Activated T-cell treated with anti-CD3 and anti-CD28 coated beads for 48 hours (primary cell): ENCODE data around the gene CASKIN2.
A peak's percentile ranks its signal among the peaks of the same experiment; 100 is the strongest.
"Not testable (repeated sequence)": the region's sequence is repeated elsewhere in the genome, so short reads cannot be mapped to it uniquely, and the experiment has no call there.

Experiments used
- DNase-seq: peaks from one replicate; pipeline ENCODE4 v3.0.0-alpha.2; 2020; ENCODE audit warnings: low read depth

Gene CASKIN2

DNA sequence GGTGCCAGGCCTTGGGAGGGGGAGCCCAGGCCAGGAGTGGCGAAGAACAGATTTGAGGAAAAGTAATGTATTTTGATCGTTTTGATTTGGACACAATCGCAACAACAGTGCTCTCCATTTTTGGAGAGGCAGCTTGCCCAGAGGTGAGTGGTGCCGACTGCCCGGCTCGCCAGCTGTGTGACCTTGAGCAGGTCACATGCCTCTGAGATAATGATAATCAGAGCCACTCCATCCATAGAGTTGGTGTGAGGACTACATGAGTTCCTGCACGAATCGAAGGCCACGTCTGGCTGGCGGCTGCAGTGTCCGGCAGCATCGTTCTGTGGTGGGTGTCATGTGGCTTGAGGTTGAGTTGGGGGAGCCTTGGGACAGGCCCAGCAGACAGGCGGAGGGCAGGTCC, 30.8 kb upstream of the CASKIN2 start:
- DNase-seq, result no peak

DNA sequence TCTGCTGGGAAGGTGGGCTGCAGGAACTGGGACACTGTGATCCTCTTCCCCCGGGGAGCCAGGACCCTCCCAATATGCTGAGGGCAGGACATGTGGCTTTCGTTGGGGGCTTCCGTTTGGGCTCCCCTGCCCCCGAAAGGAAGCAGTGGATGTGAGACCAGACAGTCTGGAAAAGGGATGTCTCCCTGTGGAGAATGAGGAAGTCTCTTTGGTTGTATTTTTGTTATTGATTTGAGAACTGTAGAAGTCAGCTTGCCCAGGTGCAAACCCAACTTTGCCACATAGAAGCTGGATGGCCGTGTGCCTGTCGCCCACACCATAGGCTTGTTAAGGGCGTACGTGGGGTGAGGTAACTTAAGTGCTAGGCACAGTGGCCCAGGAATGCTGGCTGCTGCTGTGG, 28.9 kb upstream of the CASKIN2 start:
- DNase-seq, result no peak

DNA sequence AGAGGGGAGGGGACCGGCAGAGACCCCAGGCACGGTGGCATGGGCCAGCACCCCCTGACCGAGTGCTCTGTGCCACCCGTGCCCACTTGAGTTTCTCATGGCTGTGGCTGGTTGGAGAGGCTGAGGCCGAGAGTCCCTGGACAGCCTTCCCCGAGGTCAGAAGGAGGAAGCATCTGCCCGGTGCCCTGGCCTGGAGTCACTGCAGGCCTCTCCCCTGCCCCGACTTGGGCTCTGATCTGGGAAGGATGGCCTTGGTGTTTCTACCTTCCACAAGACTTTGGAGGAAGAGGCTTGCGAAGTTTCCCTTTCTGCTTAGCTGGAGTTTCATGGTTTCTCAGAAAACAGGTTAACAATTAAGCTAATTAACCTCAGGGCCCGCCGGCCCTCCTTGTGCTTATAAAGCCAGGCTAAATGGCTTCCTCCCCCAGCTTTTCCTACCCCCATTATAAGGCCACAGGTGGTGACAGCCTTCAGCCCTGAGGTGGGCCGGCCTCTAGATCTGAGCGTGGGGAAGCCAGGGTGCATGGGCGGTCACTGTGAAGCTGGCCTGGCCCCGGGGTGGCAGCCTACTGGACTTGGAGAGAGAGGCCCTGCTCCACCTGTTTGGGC, 27.5 kb upstream of the CASKIN2 start:
- DNase-seq, result no peak

DNA sequence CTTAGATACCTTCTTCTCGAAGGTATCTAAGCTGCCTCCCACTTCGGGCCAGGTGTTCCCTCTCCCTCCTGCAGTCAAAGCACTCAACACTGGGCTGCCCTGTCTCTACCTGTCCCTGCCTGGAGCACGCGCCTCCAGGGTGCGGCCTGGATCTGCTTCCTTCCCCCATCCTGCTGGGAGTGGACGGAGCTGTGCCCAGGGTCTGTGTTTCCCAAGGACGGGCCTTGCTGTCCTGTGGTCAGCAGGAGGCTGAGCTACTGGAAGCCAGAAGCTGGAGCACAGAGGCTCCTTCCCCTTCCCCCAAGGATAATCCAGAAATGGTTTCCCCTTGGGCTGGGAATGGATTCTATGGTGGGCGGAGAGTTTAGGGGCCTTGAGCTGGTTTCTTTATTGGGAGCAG, 26.9 kb upstream of the CASKIN2 start:
- DNase-seq, result no peak

DNA sequence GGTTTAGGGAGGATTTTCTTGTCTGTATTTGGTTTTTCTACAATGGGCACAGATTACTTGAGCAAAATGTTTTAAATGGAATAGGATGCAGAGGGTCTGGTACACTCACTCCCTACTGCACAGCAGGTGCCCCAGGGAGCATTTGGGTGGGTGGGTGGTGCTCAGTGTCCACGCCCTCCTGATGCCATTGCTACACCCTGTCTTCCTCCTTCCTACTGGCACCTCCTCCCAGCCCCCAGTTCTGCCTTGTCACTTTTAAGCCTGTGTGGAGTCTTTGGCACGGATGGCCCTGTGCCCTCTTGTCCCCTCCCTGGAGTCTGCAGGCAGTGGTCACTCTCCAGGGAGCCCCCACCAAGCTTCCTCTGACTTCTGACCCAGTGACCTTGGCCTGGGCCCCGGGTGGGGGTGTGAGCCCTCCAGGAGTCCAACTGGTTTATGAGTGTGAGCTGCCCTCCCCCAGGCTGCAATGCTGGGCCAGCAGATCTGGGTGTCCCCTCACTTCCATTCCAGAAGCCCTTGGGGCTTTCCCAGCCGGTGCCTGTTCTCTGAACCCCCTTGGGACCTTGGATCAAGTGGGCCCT, 25.7 kb upstream of the CASKIN2 start:
- DNase-seq, result no peak

DNA sequence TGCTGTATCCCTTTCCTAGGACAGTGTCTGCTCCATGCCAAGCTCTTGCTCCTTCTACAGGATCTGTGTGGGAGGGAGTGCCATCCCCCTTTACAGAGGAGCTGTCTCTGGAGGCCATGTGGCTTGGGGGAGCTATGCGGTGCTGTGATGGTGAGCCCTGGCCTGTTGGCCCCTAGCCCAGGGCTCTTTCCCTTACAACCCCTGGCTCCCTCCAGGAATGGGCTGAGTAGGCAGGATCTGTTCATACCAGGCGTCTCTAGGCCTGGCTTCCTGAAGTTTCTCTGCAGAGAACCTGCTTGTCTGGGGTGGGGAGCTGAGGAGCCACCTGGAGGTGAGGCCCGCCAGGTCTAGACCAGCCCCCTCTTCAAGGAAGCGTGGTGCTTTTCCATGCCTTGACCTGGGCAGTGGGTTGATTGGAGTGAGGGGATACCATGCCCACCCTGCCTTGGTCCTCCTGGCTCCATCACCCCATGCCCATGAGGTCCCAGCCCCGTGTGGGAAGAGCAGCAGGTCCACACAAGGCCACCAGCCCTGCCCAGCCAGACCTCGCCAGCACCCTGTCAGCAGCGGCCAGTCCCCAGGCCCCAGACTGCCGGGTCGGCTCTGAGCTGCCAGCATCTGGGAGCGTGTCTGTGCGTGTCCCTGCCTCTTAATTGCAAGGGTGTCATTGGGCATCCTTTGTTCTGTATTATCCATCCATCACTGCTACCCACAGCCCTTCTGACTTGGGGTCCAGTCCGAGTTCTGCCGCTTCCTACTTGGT, 24.8 kb upstream of the CASKIN2 start:
- DNase-seq, result no peak

DNA sequence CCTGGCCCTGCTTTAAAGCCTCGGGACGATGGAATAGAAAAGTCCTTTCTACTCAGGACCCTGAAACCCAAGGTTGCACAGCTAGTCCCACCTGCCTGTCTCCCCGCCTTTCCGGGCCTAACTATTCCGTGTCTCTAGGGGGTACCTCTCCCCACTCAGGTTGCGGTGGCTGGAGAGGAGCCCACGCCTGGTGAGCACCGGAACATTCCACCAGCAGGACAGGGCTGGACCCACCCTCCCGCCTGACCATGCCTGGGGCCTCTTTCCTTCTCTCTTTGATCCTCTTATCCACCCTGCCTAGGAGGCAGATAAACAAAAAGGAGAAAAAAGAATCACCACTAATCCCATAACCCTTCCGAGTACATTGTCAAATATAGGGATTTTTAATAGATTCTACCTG, 21.0 kb upstream of the CASKIN2 start:
- no peak for DNase-seq

DNA sequence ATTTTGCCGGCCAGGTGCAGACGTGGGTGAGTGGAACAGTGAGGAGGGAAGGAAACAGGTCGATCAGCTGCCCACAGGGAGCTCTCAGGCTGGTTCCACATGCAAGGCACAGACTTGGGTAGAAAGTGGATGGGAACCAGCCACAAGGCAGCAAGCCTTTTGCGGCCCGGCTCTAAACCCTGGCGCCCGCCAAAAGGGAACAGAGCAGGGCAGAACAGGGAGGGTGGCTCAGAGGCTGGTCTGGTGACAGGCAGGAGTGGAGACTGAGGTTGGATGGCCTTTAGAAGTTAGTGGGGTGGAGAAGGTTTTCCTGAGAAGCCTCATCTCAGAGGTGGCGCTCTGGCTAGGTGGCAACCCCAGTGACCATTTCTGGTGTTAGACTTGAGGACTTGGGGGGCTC, 20.5 kb upstream of the CASKIN2 start:
- DNase-seq, result no peak

DNA sequence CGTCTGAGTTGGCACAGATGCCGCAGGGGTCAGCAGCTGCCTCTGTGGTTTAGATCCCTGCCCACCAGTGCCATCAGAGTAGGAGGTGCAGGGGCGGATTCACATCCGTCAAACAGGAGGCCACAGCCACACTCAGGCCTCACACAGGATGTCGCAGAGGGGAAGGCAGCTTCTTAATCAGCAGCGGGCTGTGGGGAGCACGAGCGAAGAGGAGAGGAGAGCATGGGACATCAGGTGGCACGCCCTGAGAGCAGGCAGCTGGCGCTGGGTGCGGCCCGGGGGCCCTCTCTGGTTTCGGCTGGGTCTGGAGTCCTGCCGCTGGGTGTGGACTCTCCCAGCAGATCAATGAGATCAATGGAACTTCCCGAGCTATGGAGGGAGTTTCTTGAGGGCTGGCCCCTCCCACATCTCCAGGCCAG, 19.8 kb upstream of the CASKIN2 start:
- peak; percentile 54 for DNase-seq

DNA sequence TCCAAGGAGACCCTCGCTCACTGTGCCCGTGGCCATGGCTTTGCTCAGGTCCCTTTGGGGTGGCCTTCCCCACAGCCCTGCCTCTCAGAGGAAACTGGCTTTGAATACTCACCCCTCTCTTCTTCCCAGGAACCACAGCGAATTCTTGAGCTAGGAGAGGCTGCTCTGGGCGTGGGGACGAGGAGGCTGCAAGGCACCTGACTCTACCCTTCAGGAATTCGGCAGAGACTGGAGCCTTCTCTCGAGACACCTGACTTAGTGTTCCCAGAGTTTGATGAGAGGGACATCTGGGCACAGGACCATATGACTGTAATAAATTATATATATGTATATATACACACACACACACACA, 16.4 kb upstream of the CASKIN2 start:
- DNase-seq, result no peak

DNA sequence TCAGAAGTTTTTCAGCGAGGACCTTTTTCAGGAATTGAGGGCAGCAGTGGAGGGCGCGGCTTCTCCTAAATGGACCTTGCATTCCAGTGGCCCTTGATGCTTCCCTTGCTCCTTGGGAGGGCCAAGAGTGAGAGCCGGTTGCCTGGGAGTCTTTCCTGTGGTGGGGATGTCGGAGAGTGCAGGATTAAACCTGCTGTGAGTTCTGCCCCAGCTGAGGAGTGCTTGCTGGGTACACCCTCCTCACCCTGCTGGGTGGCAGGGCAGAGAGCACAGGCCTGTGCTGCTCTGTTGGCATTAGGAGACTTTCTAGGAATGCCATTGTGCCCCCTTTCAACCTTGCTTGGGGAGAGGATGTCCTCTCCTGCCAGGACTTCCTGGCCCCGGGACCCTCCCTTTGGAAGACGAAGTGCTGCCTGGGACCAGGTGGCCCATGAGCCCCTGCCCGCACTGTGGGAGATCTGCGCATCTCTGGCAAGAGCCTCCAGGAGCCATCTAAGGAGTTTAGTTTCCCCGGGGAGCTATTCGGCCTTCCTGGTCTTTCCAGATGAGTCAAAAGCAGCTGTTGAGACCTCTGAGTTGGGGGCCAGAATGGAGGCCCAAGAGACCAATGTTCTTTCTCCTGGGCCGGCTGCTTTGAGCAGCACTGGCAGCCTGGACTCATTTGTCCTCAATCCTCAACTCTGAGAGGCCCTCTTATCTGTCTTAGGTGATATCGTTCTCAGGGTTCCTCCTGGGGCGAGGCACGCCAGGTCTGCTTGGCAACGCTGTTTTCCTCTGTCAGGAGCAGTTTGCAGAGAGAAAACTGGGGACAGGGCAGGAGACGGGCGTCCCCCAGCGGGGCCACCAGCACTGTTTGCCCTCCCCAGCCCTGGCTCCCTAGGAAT, 15.7 kb upstream of the CASKIN2 start:
- DNase-seq, result no peak

DNA sequence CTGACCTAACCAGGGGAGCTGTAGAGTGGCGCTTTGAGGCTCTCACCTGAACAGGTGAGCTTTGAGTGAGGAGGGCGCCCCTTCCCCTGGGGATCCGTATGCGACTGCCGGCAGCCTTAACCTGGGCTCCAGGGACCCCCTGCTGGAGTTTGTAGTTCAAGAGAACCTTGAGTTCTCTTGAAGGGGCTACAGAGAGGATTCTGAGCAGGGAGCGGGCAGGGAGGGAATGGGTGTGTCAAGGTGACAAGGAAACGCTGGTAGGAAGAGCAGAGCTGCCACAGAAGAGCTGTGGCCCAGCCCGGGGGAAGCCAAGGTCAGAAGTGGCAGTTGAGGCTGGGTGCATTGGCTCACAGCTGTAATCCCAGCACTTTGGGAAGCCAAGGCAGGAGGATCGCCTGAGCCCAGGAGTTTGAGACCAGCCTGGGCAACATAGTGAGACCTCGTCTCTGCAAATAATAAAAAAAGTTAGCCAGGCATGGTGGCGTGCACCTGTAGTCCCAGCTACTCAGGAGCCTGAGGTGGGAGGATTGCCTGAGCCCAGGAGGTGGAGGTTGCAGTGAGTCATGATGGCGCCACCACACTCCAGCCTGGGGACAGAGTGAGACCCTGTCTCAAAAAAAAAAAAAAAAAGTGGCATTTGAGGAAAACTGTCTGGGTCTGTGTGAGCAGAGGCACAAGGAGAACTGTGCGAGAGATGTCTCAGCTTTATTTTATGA, 11.4 kb upstream of the CASKIN2 start:
- DNase-seq, result no peak

DNA sequence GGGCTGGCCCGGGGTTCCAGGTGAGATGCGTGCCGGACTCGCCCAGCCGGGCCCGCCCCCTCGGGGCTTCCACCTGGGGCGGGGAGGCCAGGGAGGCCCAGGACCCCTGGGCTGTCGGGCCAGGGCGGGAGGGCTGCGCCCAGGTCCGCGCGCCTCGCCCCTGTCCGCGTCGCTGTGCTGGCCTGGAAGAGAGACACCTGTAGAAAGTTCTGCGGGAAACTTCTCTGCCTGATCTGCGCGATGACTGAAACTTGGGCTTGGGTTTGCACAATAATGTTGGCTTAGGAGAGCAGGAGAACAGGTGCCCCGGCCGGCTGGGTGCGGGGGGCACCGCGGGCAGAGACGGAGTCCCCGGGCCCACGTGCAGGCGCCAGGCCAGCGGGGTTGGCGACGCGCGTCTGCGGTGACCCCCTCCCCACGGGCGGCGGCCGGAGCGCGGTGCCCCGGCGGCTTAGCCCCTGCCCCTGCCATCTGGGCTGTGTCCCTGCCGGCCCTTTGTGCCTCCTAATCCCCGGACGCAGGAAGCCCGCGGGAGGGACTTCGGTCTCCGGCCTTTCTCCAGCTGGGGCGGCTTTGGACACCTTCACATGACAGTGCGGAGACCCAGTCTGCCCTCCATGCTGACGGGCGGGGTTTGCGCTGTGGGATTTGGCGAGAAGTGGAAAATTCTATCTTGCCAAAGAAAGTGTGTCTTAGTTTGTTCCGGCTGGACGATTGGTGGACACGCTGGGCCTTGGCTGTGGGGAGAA, 10.6 kb upstream of the CASKIN2 start:
- no peak for DNase-seq

DNA sequence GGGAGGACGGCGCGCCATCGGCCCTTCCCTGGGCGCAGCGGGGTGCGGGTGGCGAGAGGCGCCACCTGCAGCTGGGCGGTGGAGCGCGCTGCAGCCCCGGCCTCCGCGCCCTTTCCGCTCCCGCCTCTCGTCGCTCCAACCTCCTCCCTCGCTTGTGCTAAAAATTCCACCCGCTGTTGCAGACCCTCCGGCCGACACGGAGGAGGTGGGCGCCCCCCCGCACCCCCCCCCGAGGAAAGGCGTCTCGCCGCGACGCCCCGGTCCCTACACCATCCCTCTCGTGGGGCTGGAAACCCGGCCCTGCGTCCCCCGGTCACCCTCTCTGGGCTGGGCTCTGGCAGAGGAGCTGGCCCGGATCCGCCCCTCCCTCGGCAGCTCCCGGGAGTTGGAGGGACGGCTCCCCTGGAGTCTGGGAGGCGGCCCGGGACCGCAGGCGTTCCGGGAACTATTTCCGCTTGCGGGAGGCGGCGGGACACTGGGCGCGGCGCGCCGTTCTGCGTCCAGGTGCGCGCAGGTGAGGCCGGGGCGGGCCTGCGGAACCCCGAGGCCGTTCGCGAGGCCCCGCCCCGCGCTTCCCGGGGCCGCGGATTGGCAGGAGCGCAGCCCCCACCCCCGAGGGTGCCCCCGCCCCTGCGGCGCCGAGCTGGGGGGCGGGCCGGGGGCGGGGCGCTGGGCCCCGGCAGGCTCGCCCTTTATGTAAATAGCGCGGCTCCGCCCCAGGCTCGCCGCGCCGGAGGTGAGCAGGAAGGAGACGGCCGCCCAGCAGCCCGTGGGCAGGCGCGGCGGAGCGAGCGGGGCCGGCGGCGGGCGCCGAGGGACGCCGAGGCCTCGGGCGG, 9.9 kb upstream of the CASKIN2 start, which contains the start of gene LLGL2:
Gene LLGL2 (plus strand): TSS at position 728 of the 836 bp plus-strand sequence. CDS start 17,730 bp downstream, outside the sequence.
- peak; percentile 78 for DNase-seq

DNA sequence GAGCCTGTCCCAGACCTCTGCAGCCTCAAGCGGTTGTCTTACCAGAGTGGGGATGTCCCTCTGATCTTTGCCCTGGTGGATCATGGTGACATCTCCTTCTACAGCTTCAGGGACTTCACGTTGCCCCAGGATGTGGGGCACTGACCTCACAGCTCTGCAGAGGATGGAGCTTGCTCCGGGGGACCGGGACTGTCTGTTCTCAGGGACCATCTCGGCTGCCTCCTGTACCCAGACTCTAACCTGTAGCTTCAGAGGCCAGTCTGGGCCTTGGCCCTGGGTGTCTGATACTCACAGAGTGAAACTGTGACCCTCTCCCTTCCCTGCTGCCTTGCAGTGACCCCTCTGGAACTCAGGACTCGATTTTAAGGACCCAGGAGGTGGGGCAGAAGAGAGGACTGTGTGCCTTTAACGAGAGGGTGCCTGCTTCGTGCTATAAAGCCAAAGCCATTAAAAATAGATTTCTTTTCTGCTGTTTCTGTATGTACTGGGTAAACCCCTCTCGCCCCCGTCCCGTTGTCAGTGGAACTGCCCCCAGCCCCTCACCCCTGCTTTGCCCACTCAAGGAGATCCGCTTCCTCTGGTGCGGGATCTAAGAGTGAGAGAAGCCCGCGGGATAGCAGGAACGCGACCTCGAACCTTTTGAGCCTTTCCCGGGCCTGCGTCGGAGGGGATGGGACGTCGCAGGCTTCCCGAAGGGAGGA, 9.1 kb upstream of the CASKIN2 start:
- no peak for DNase-seq

DNA sequence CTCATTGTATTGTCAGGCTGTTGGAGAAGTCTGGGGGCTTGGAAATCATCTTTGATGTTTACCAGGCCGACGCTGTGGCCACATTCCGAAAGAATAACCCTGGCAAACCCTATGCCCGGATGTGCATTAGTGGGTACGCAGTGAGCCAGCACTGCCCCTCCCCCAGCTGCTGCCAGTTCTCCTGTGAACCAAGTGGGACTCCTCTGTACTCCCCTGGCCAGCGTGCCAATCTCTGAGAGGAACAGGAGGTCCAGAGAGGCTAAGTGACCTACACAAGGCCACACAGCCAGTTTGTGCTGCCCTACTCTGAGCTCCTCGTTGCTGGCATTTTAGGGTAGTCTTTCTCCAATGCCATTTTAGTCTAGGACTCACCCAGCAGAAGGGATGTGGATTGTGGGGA, 8.3 kb upstream of the CASKIN2 start:
- no peak for DNase-seq

DNA sequence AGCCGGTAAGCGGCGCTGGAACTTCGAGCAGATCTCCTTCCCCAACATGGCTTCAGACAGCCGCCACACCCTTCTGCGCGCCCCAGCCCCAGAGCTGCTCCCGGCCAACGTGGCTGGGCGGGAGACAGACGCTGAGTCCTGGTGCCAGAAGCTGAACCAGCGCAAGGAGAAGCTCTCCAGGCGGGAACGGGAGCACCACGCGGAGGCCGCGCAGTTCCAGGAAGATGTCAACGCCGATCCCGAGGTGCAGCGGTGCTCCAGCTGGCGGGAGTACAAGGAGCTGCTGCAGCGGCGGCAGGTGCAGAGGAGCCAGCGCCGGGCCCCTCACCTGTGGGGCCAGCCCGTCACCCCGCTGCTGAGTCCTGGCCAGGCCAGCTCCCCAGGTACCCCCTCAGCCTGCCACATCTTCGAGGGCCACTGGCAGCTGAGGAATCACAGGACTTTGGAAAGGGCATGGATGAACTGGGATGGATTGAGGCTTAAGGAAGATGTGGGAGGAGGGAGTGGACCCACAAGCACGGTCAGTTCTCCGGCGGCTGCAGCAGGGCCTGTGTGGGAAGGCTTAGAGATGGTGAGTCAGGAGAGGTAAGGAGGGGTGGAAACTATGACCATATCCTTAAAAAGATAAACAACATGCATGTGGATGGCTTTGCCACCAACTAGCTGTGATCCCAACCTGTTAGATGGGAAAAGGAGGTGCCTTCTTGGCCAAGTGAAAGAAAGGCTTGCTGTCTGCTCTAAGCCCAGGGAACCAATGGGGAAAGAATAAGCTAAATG, 6.8 kb upstream of the CASKIN2 start:
- DNase-seq, result no peak

DNA sequence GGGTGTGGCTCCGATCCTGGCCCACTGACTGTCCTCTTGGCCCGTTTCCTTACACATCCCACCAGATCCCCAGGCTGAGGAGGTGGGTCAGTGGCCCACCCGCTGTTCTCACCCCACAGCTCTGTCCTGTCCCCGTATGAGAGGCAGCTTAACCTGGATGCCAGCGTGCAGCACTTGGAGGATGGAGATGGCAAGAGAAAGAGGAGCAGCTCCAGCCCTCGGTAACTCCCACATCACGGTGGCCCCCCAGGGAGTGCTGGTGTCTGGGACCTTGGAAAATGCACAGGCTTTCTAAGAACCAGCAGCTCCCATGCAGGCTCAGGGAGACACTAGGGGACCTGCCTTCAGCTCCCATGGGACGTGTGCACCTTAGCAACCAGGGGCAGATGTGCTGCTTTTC, 6.0 kb upstream of the CASKIN2 start:
- DNase-seq, result no peak

DNA sequence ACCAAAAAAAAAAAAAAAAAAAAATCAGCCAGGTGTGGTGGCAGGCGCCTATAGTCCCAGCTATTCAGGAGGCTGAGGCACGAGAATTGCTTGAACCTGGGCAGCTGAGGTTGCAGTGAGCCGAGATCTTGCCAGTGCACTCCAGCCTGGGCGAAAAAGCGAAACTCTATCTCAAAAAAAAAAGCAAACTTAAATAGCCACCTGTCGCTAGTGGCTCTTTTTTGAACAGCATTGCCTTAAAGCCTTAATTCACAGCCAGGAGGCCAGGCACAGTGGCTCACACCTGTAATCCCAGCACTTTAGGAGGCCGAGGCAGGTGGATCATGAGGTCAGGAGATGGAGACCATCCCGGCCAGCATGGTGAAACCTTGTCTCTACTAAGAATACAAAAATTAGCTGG, 5.1 kb upstream of the CASKIN2 start:
- DNase-seq, result not testable (repeated sequence)
